ENCODE results near the gene PLCB3.
"Not testable (repeated sequence)": the region's sequence is repeated elsewhere in the genome, so short reads cannot be mapped to it uniquely, and the experiment has no call there.

Gene PLCB3

GRCh38 chr11:64238076-64238475, 13.3 kb upstream of the PLCB3 start:
- DNase-seq: no peak

GRCh38 chr11:64238999-64239398, 12.3 kb upstream of the PLCB3 start:
- DNase-seq: no peak

- DNase-seq: no peak
Measured at GRCh38 chr11:64239662-64240434, 11.5 kb upstream of the PLCB3 start.

GRCh38 chr11:64240435-64241240, 10.7 kb upstream of the PLCB3 start, which contains the start of gene FKBP2:
TSS of gene FKBP2 (plus strand) at chr11:64241095. CDS start at chr11:64242388, 1,293 bp downstream.
- DNase-seq: peak; percentile 96

GRCh38 chr11:64241241-64241490, 10.2 kb upstream of the PLCB3 start:
- peak; percentile 99 for DNase-seq

- DNase-seq: no peak
Measured at GRCh38 chr11:64241491-64242374, 9.6 kb upstream of the PLCB3 start.

- DNase-seq: no peak
Measured at GRCh38 chr11:64243236-64243854, 8.0 kb upstream of the PLCB3 start.

GRCh38 chr11:64244107-64244506, 7.2 kb upstream of the PLCB3 start:
- DNase-seq: no peak

- DNase-seq: no peak
Measured at GRCh38 chr11:64244966-64245365, 6.4 kb upstream of the PLCB3 start.

GRCh38 chr11:64245401-64245796, 5.9 kb upstream of the PLCB3 start:
- no peak for DNase-seq

- peak; percentile 82 for DNase-seq
Measured at GRCh38 chr11:64245797-64246620, 5.3 kb upstream of the PLCB3 start.

GRCh38 chr11:64246621-64246870, 4.8 kb upstream of the PLCB3 start:
- DNase-seq: not testable (repeated sequence)

GRCh38 chr11:64246871-64247728, 4.2 kb upstream of the PLCB3 start, which contains the start of gene PPP1R14B:
TSS of gene PPP1R14B (minus strand) at chr11:64246943. CDS start at chr11:64246673, 270 bp downstream.
- DNase-seq: peak; percentile 71

GRCh38 chr11:64247729-64248531, 3.4 kb upstream of the PLCB3 start:
- no peak for DNase-seq

GRCh38 chr11:64248578-64248977, 2.8 kb upstream of the PLCB3 start:
- DNase-seq: no peak

GRCh38 chr11:64249038-64249437, 2.3 kb upstream of the PLCB3 start:
- no peak for DNase-seq

- DNase-seq: no peak
Measured at GRCh38 chr11:64249563-64250414, 1.5 kb upstream of the PLCB3 start.

- DNase-seq: no peak
Measured at GRCh38 chr11:64250415-64251015, 815 bp upstream of the PLCB3 start.

- DNase-seq: no peak
Measured at GRCh38 chr11:64251753-64252002, 348 bp downstream of the PLCB3 start.

All from activated T-cell treated with anti-CD3 and anti-CD28 coated beads for 4 hours (primary cell).